Stomach (tissue), 9 donors: ENCODE measurements around the gene XKRX. TPM values are rescaled to one million over a fixed set of nuclear protein-coding genes. Genes with fewer than 3 reads are reported as not detected.

Source experiments
- DNase-seq, 2 donors: peaks; one replicate each; pipeline versions ENCODE4 v3.0.0 to v3.0.0-alpha.2; 2013 to 2019
- H3K27ac ChIP-seq, 5 donors: fragments of 200-600 bp in 4 of 5; sonication (generic) in 4 of 5; one replicate each; pipeline ENCODE4 v1.5.1; 2013 to 2019; ENCODE audit warnings: mild to moderate bottlenecking in 1 of 5, moderate library complexity in 1 of 5
- H3K27me3 ChIP-seq, 3 donors: fragments of 200-600 bp; sonication (generic); one replicate each; pipeline ENCODE4 v1.5.1; 2017 to 2019; ENCODE audit warnings: mixed run types in 1 of 3
- H3K36me3 ChIP-seq, 4 donors: fragments of 200-600 bp; sonication (generic); 1 replicate in 3 of 4; 2 replicates in 1 of 4; pipeline ENCODE4 v1.5.1; 2016 to 2019
- H3K4me1 ChIP-seq, 4 donors: fragments of 200-600 bp; sonication (generic); one replicate each; pipeline ENCODE4 v1.5.1; 2016 to 2019
- H3K4me3 ChIP-seq, 4 donors: fragments of 200-600 bp; sonication (generic) in 3 of 4; one replicate each; pipeline ENCODE4 v1.5.1; 2016 to 2019; ENCODE audit warnings: mild to moderate bottlenecking in 1 of 4
- H3K9me3 ChIP-seq, 4 donors: fragments of 200-600 bp; sonication (generic); one replicate each; pipeline ENCODE4 v1.5.1; 2016 to 2019
- EP300 ChIP-seq: sonication (generic); formaldehyde crosslinking; IDR thresholded peaks from one replicate; pipeline ENCODE4 v1.6.1; 2017; ENCODE audit warnings: antibody characterized with exemption
- POLR2A ChIP-seq, 4 donors: fragments of 450-650 bp; IDR thresholded peaks; one replicate each; pipeline ENCODE4 v1.6.1; 2016; ENCODE audit warnings: antibody characterized with exemption in 4 of 4, control low read depth in 2 of 4, mild to moderate bottlenecking in 1 of 4, moderate library complexity in 1 of 4
- POLR2AphosphoS5 ChIP-seq, 3 donors: sonication (generic); formaldehyde crosslinking; IDR thresholded peaks; one replicate each; pipeline ENCODE4 v1.6.1; 2016; ENCODE audit warnings: antibody characterized with exemption in 3 of 3
- WGBS, 5 donors: extraction: QIAGEN DNeasy Blood & Tissue Kit in 3 of 5; methylation state at CpG; one replicate each; pipeline versions ENCODE4 v1.1.5 to v1.1.7; 2013 to 2018; 5-methylcytosine and 5-hydroxymethylcytosine counted together
- intact Hi-C: fragments of 100-400 bp; cut with DNase I; formaldehyde crosslinking; loops from one replicate; pipeline ENCODE4 v1.15.1; 2023; ENCODE audit warnings: low total_unique reads
- polyA plus RNA-seq, 3 donors: library from polyadenylated mRNA; stranded (reverse); fragments of 200-250 nt; gene quantifications; one replicate each; pipeline ENCODE4 v1.2.3, GENCODE V29; 2013
- total RNA-seq, 5 donors: library from RNA; depleted of rRNA; stranded (reverse); fragments of >200 nt; gene quantifications; one replicate each; pipeline versions ENCODE4 v1.1.0 to v1.2.3, GENCODE V29; 2014 to 2016
- TF ChIP-seq, protein P1 (sequence below), 7 experiments: fragments of 450-650 bp in 4 of 7; fragments of 200-600 bp in 3 of 7; sonication (generic) in 3 of 7; IDR thresholded peaks; one replicate each; pipeline ENCODE4 v1.5.1; 2016 to 2019; ENCODE audit warnings: antibody characterized with exemption in 7 of 7, control low read depth in 2 of 7, mild to moderate bottlenecking in 1 of 7
- donor health status: healthy with polysubstance abuse.
- donor health status: Bipolar disorder and iron deficiency.
- donor health status: healthy.

XKRX gene
- total and polyA plus RNA-seq, 8 donors = 0.31 to 0.92 (median 0.63) TPM; not detected in 5

DNA sequence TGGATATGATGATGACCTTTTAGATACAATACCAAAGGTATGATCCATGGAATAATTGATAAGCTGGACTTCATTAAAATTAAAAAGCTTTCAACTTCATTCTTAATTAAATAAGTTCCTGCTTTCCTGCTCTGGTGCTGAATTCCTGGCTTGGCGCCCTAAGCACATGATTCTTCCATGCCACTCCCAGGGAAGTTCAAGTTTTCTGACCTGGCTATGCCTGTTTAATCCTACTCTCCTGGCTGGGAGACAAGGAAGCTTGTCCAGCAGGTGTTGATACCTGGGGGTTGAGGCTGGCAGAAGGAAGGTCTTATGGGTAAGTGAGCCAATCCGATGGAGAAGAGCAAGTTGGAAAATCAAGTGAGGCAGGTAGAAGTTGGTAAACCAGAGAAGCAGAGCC is 24.3 kb downstream of the XKRX start:
- TF ChIP-seq POLR2AphosphoS5 (IDR thresholded peaks at IDR 0.05) (no peak), POLR2A (IDR thresholded peaks at IDR 0.05) (no peak), EP300 (no peak)
- TF ChIP-seq, protein P1, sequence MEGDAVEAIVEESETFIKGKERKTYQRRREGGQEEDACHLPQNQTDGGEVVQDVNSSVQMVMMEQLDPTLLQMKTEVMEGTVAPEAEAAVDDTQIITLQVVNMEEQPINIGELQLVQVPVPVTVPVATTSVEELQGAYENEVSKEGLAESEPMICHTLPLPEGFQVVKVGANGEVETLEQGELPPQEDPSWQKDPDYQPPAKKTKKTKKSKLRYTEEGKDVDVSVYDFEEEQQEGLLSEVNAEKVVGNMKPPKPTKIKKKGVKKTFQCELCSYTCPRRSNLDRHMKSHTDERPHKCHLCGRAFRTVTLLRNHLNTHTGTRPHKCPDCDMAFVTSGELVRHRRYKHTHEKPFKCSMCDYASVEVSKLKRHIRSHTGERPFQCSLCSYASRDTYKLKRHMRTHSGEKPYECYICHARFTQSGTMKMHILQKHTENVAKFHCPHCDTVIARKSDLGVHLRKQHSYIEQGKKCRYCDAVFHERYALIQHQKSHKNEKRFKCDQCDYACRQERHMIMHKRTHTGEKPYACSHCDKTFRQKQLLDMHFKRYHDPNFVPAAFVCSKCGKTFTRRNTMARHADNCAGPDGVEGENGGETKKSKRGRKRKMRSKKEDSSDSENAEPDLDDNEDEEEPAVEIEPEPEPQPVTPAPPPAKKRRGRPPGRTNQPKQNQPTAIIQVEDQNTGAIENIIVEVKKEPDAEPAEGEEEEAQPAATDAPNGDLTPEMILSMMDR (IDR thresholded peaks at IDR 0.05) = no peak
- 0 to 48% (median 44%) methylated on average over 1 to 2 of the region's 2 CpGs for WGBS, 5 donors
- no peak overlapping the region for H3K4me3 ChIP-seq
- H3K27ac ChIP-seq = no peak overlapping the region
- H3K4me1 ChIP-seq = no peaks in the 10 kb centered on the region
- H3K27me3 ChIP-seq = no peaks in the 10 kb centered on the region
- H3K9me3 ChIP-seq = peaks cover 0 to 16% (median 7%) of the 10 kb centered on the region in 4 donors
- H3K36me3 ChIP-seq = no peaks in the 10 kb centered on the region
- no peak for DNase-seq
- intact Hi-C loops = no loop called here

DNA sequence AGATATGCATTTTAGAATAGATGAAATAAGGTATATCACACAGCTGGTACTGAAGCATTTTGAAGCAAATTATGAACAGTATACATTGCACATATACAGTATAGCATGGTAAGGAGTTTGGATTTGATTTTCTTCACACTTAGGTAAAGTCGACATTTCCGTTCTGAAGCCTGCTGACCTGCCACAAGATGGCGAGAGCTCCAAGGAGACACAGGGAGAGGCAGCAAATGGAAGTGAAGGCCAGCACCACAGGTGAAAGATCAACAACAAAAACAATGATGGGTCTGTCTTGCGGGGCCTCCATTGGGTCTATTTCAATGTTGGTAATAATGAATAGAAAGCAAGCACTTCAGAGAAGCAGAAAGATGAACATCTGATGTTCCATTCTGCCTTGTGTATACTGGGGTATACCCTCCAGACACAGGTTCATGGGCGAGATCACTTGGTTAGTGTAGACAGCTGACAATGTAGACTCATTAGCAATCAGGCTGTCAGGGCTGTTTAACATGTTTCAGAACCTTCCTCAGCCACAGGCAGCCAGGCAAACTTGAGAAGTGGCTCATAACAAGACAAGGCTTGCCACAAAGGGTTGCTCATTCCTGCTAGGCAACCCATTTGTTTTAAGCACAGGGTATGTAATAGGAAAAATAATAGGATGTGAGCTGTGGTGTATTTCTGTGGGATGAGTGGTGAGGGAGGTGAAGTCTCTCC is 33.2 kb downstream of the XKRX start:
- TF ChIP-seq, protein P1 (IDR thresholded peaks at IDR 0.05) = peak in 2 of 7 experiments; percentile 17 to 24
- no peak for TF ChIP-seq POLR2A (IDR thresholded peaks at IDR 0.05)
- Histone ChIP-seq H3K27ac (no peak overlapping the region), H3K36me3 (no peaks in the 10 kb centered on the region), H3K4me1 (no peaks in the 10 kb centered on the region), H3K27me3 (no peaks in the 10 kb centered on the region), H3K9me3 (no peaks in the 10 kb centered on the region), H3K4me3 (no peak overlapping the region)
- intact Hi-C loops = no loop called here
- DNase-seq = peak; percentile 33 to 49
- 25 to 32% (median 27%) methylated on average over 5 of the region's 5 CpGs for WGBS, 5 donors

DNA sequence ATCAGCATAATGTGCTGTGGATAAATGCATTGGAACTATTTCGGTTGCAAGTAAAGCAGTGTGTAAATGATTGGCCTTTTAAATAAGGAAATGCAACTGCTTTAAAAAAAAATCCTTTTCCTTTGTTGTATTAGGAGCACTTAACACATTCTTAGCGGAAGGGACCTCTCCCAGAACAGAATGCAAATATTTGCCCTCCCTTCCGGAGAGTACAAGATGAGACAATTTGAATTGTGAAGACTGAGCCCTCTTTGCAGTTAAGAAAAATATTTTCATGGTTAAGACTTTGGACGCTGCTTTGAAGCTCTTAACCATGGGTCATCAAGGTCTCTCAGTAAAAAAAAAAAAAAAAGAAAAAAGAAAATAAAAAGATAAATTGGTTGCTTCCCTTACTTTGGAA is 45.1 kb downstream of the XKRX start:
- no peak overlapping the region for H3K27ac ChIP-seq
- 26 to 49% (median 32%) methylated on average over 4 of the region's 4 CpGs for WGBS, 5 donors
- DNase-seq = peak in 1 of 2 donors; percentile 7
- H3K36me3 ChIP-seq = no peaks in the 10 kb centered on the region
- no peaks in the 10 kb centered on the region for H3K9me3 ChIP-seq
- intact Hi-C loops = no loop called here
- TF ChIP-seq EP300 (no peak), POLR2AphosphoS5 (IDR thresholded peaks at IDR 0.05) (no peak), POLR2A (IDR thresholded peaks at IDR 0.05) (no peak)
- TF ChIP-seq, protein P1 (IDR thresholded peaks at IDR 0.05) = no peak
- no peaks in the 10 kb centered on the region for H3K4me1 ChIP-seq
- peaks cover 0 to 4% (median 0%) of the 10 kb centered on the region in 3 donors for H3K27me3 ChIP-seq
- no peak overlapping the region for H3K4me3 ChIP-seq

DNA sequence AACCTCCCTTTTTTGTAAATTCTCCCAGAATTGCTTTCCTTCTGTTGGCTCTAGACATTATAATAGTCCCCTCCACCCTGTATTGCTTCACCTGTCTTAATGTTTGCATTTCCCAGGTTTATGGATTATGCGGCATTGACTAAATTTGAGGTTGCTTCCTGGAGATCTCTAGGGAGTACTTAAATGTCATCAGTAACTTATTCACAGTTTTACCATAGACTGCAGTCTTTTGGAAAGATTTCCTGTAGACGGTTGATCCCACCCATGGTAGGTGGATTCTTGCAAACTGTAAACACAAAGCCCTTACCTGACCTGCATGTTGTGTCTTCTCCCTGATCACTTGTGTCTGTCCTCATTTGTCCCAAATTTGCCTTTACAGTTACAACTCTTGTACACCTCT is 48.3 kb downstream of the XKRX start:
- Histone ChIP-seq H3K36me3 (no peaks in the 10 kb centered on the region), H3K27me3 (peaks cover 0 to 4% (median 0%) of the 10 kb centered on the region in 3 donors), H3K27ac (no peak overlapping the region), H3K4me1 (no peaks in the 10 kb centered on the region), H3K9me3 (no peaks in the 10 kb centered on the region), H3K4me3 (no peak overlapping the region)
- no peak for TF ChIP-seq POLR2AphosphoS5 (IDR thresholded peaks at IDR 0.05)
- TF ChIP-seq, protein P1 (IDR thresholded peaks at IDR 0.05) = no peak
- no peak for TF ChIP-seq EP300
- no peak for TF ChIP-seq POLR2A (IDR thresholded peaks at IDR 0.05)
- DNase-seq = no peak
- intact Hi-C loops = no loop called here
- WGBS, 5 donors = 27 to 63% (median 61%) methylated on average over 2 of the region's 2 CpGs
